ENCODE results near the gene C1orf94.

DNA sequence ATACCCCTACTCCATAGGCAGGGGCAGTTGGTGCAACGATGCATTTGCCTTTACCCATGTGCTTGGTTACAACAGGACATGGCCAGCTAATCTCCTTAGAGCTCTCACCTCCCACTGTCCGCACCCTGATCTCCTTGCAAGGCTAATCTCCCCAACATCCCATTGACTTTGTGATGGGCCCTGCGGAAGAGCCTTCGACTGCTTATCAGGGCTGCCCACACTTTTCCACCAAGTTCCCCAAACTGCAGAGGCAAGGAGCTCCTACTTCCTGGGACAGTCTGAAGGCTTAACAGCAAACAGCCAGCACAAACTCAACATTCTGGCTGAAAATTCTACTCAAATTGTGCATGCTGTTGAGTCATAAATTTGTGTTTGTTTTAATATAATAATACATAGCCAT is 36.0 kb downstream of the C1orf94 start:
- TF ChIP-seq, protein P1, sequence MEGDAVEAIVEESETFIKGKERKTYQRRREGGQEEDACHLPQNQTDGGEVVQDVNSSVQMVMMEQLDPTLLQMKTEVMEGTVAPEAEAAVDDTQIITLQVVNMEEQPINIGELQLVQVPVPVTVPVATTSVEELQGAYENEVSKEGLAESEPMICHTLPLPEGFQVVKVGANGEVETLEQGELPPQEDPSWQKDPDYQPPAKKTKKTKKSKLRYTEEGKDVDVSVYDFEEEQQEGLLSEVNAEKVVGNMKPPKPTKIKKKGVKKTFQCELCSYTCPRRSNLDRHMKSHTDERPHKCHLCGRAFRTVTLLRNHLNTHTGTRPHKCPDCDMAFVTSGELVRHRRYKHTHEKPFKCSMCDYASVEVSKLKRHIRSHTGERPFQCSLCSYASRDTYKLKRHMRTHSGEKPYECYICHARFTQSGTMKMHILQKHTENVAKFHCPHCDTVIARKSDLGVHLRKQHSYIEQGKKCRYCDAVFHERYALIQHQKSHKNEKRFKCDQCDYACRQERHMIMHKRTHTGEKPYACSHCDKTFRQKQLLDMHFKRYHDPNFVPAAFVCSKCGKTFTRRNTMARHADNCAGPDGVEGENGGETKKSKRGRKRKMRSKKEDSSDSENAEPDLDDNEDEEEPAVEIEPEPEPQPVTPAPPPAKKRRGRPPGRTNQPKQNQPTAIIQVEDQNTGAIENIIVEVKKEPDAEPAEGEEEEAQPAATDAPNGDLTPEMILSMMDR (IDR thresholded peaks at IDR 0.05; ENCODE audit: insufficient read depth, low read length, poor library complexity, severe bottlenecking), result no peak
- no peak for TF ChIP-seq EZH2phosphoT487 (conservative IDR thresholded peaks at IDR 0.05; ENCODE audit: low read length)
